ENCODE data around the gene HEPACAM.

Gene HEPACAM

DNA sequence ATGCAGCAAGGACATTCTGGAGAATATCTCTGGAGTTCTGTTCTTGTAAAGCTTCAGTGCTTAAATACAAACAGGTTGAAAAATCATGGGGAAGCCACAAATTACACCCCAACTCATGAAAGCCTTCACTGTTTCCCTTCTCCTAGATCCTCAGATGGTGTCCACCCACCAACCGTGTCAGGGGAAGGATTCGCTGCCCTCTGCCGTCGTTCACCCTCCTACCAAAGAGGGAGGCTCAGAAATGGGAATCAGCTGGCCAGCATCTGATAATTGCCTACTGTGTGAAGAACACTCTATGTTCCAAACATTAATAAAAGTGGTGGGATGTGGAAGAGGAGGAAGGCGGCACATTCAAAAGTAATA, 7.4 kb upstream of the HEPACAM start:
- no peak for DNase-seq (ENCODE audit: low spot score)

DNA sequence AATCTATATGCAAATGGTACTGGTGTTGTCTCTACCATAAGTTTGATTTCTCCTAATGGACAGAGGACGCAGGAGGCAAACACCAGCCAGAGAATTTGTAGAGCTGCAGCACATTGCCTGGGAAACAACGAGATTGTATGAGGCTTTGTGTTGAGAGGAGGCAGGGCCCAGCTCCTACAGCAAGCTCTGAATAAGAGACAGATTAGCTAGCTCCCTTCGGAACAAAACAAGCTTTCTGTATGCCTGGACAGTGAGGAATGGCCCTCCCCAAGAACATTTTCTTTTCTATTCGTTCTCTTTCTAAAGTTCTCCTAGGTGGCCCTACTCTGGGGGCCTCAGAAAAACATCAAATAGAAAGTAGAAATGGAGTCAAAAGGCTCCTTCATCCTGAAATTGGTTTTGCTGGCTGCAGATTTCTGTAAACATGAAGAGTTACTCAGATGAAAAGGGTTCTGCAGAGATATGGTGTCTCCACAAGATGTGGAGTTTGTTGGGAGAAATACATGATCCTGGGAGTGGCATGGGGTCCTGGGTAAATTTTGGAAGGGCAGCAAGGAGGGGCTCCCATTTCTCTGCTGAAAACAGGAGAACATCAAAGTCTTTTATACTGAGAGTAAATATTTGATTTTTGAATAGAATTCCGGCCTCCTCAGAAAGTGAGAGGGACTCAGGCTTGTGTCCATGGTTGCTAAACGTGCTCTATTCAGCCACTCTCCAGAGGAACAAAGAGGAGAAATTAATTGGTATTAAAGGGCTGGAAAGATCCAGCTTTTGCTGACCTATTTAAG, 6.8 kb upstream of the HEPACAM start:
- no peak for DNase-seq (ENCODE audit: low spot score)

DNA sequence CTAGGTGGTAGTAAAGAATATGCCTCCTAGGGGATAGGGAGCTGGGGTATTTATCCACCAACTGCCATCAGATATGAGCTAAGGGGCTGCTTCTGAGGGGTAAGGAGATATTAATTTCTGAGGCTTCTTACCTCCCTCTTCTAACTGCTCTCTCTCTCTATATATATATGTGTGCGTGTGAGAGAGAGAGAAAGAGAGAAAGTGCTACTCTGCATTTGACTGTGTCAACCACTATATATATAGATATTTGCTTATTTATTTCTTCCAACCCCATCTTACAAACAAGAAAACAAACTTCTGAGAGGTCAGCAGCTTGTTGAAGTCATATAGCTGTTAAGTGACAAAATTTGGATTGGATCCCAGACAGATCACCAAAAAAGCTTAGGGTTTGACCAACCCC, 5.9 kb upstream of the HEPACAM start:
- no peak for DNase-seq (ENCODE audit: low spot score)

DNA sequence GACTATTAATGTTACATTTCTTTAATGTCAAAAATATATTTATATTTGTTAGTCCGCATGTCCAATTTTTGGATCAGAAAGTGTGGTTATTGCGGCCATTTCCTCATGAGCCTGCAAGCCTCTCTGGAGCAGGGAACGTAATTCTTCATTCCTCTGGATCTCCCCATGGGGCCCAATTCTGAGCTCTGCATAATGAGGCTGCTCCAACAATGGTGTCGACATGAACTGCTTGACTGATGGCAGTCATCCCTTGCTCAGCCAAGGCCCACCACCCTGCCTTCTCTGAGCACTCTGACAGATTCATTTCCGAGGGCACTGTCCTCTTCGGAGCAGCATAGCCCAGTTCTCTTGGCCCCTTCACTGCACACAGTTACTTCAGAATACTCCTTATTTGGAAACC, 3.1 kb upstream of the HEPACAM start:
- no peak for DNase-seq (ENCODE audit: low spot score)

DNA sequence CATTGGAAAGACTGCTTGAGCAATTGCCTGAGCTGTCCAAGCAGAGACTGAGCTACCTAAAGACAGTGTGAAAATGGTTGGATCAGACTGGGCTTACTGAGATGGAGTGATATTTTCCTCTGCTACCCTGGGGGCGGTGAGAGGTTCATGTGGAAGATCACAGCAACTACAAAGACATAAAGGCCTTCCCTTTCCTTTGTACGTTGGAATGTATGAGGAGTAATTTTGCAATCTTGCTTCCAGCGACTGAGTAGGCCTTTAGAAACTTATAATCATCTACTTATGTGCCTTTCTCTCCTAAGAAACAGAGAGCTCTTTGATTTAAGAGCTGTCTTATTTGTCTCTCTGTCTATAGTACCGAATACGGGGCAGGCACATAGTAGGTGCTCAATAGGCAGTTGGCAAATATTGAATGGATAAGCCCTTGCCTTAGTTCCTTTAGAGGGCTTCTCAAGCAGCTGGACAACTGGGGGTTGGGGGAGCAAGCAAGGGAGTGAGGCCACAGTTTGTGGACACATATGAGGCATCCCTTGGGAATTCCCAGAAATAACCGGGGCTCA, 2.4 kb upstream of the HEPACAM start:
- no peak for DNase-seq (ENCODE audit: low spot score)

DNA sequence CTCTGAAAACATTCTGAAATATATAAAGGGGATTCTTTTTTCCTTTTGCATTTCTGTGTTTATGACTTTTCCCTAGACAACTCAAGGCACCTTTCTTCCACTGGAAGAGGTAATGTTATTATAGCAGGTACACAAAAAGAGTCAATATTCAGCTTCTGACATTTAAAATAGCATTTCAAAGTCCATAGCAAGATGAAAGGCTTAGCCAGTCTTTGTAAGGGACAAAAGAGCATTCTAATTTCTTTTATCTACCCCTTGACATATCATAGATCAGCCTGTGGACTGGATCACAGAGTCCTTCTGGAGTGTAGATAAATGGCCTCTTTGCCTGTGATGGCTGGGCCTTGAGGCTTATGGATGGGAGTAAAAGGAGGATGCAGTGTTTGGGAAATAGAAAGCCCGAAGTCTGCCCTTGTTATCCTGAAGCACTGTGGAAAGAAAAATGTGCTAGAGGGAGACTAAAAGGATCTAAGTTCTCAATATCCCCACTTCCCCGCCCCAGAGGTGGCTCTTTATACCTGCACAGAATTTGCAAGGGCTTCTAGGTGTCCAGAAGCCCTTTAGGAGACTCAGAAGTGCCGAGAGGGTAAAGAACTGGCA, 1.6 kb upstream of the HEPACAM start:
- DNase-seq (ENCODE audit: low spot score): no peak

DNA sequence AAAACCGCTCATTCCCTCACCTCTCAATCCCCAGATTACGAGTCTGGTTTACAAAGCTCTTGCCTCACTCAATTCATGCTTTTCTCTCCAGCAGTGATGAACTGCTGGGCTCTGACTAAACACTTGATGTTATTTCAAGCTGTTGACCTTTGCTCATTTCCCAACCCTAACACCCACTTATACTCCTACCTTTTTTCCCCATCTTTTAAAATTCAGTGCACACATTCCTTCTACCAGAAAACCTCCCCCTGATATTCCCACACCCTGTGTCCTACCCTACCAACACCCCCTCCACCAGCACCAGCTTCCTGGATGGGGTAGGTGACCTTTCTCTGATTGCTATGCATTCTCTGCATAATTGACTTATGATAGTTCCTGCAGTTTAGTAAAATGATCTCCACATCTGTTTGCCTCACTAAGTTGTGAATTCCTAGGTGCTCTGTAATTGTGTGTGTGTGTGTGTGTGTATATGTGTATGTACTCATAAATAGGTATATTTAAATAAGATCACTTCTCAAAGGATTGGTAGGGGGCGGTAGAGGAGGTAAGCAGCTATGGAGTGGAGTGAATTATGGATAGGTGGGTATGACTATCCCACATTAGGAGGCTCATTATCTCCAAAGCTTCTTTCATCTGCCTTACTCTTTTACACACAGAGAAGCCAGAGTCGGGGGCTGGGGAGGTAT, 842 bp downstream of the HEPACAM start:
- DNase-seq (ENCODE audit: low spot score): no peak

DNA sequence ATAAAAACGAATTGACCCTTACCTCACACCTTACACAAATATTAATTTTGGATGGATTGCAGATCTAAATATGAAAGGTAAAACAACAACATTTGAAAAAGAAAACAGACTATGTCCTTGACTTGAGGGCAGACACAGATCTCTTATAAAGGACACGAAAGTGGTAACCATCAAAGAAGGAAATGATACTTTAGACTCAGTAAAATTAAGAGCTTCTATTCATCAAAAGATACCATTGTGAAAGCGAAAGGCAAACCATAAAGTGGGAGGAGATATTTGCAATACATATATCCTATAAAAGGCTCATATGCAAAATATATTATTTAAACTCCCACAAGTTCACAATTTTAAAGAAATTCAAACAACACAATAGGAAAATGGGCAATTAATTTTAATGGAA, 5.0 kb downstream of the HEPACAM start:
- DNase-seq (ENCODE audit: low spot score): no peak

DNA sequence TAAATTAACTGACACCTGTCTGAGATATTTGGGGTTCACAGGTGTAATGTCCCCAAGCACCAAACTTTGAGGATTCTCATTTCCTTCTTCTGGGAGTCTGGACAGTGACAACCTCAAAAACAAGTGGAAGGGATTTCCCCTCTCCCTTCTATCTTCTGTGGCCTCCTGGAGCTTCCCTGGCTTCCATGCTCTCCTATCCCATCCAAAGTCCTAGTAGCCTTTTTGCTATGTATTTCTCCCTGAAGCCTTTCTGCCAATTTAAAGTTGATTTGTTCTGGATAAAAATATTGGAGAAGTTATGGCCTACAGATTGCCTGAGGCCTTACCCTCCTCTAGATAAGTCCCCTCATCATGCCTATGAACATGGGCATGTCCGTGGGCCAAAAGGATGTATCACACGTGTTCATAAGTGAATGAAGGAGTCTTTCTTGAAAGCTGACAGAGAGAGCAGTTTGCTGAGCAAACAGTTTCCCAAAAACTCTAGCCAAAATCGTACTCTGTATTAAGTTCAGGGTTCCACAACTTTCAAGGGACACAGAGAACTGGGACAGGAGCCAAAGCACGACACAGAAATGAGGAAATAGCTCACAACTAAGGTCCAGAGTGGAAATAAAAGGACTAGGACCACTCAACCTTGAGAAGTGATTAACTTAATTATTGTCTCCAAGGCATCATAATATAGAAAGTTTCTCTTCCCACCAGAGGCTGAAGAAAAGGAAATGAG, 6.7 kb downstream of the HEPACAM start:
- no peak for DNase-seq (ENCODE audit: low spot score)

DNA sequence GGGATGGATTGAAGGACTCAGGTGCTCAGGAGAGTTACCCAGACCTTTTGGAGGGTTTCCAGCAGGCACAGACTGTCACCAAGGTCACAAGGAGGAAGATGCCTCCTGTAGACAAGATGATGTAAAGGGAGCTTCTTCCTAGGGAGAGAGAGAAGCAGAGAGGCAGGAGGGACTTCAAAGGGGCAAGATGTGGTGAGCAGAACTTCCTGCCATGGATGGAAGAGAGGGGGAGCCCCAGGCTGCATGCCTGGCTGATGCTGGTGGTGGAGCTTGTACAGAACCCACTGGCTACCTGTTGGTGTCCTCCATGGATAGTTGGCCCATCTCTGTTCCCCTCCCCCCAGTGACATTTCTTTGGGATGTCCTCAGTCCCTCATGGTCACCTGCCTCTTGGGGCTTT, 12.6 kb downstream of the HEPACAM start:
- DNase-seq (ENCODE audit: low spot score): no peak

DNA sequence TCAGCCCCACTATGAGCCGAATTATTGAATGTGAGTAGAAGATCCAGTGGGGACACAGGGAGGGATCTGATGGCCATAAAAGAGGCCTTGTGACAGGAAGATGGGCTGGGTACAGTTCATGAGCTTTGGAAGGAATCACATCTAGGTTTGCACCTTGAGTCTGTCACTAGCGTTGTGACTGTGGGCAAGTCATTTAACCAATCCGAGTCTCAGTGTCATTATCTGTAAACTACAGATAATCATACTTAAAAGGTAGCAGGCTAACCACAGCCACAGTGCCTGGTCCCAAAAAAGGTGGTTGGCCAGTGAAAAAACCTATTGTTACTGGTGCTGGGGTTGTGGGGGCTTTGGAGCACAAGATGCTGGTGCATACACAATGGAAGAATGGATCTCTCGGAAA, 13.0 kb downstream of the HEPACAM start:
- no peak for DNase-seq (ENCODE audit: low spot score)

DNA sequence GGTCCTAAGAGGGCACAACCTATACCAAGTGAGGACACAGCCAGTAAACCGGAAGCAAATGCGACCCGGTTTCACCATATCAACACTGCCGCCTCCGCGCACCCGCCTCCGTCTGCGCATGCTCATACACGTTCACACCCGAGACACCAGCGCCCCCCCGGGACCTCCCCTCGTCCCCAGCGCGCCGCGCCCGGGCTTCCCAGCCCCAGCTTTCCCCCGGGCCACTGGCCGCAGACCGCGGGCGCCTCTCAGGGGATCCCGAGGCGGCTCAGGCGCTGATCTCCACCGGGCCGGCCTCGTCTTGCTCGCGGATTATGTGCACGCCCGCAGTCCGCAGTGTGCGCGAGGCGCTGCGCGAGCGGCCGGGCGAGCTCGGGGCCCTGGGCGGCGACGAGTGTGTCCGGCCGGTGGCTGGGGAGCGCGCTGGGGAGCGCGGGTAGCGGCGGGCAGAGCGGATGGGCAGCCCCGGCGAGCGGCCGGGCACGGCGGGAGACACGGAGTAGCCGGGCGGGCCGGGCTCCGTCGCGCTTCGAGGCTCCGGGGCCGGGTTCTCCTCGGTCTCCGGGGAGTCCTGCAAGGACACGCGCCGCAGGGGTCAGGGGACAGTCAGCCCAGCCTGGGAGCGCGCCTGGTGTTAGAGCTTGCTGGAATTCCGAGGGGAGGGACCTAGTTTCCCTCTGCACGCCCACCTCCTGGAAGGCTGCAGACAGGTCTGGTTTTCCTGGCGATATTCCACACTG, 14.8 kb downstream of the HEPACAM start:
- peak; percentile 90 for DNase-seq (ENCODE audit: low spot score)

DNA sequence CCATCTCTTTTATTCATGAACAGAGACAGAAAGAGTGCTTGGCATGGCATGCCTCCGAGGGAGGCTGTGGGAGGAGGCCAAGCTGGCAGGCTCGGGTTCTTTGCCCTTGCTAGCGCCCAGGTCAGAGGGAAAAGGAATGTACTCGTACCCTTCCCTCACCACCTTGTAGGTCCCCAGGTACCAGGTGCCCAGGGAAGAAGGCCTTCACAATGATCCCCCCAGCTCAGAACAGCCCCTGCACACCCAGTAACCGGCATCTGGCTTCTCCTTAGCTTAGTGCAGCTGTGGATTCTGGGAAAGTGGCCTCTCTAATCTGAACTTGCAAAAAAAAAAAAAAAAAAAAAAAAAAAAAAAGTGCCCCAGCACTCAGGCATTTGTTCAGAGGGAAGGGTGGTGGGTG, 15.5 kb downstream of the HEPACAM start:
- DNase-seq (ENCODE audit: low spot score): no peak

DNA sequence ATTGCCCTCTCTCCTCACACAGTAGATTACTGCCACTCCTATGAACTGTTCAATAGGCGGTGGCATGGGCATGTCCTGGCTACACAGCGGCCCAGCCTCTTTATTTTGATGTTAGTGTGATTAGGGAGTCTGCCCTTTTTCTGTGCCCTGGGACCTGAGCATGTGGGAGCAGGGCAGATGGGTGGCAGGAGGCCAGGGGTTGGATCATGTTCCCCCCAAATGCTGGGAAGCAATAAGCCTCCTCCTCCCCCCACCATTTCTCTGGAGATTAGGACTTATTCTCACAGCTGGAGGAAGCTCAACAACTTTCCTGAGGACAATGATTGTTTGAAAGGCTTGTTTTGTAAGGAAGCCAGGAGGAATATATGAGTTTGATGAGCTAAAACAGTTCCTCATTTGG, 15.9 kb downstream of the HEPACAM start:
- no peak for DNase-seq (ENCODE audit: low spot score)

DNA sequence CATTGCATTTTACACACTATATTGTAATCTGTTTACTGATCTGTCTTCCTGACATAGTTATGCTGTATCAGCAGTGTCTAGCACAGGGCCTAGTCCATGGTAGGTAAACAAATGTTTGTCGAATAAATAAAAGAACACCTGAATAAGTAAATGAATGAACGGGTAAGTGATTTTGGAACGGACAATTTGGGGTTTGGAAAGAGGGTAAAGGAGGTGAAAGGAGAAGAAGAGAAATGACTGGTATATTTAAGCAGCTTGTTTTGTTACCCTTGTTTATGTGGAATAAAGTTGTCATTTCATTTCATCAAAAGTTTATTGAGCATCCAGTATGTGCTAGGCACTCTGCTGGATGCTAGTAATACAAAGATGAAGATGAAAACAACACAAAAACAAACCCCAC, 16.9 kb downstream of the HEPACAM start, which contains the start of gene HEPN1:
TSS of gene HEPN1 (plus strand) at position 301 of the 400 bp plus-strand sequence.
- no peak for DNase-seq (ENCODE audit: low spot score)

DNA sequence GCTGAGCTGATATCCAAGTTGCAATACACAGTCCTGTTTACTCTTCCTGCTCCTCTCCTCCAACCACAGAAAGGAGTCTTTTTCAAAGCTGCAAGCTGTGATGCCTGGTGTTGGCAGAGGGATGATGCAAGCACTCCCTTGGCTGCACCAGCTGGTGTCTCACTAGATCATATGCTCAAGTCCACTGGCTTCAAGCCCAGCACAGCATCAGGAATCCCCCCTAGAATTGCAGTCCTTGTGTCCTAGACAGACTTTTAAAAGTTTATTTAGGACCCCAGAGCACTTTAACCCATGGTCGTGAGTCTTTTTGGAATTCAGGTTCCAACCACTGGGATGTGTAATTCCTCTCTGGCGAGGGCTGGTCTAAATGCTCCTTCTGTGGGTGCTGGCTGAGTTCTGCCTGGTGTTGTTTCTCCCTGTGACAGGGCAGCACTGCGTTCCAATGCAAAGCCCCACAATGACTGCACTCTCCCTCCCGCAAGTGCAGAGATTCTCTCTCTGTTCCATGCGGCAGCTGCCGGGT, 18.7 kb downstream of the HEPACAM start:
- DNase-seq (ENCODE audit: low spot score): no peak

DNA sequence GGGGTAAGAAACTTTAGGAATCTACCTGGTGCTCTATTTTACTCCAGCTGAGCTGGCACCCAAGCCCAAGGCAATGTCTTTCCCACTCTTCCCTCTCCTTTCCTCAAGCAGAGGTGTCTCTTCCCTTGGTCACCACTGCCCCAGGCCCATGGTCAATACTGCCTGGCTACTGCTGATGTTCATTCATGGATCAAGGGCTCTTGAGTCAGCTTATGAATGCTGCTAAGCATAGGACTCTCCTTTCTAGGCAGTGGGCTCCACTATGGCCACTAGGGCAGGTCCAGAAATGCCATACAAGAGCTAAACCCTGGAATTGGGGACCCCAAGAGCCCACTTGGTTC, 19.5 kb downstream of the HEPACAM start:
- no peak for DNase-seq (ENCODE audit: low spot score)

DNA sequence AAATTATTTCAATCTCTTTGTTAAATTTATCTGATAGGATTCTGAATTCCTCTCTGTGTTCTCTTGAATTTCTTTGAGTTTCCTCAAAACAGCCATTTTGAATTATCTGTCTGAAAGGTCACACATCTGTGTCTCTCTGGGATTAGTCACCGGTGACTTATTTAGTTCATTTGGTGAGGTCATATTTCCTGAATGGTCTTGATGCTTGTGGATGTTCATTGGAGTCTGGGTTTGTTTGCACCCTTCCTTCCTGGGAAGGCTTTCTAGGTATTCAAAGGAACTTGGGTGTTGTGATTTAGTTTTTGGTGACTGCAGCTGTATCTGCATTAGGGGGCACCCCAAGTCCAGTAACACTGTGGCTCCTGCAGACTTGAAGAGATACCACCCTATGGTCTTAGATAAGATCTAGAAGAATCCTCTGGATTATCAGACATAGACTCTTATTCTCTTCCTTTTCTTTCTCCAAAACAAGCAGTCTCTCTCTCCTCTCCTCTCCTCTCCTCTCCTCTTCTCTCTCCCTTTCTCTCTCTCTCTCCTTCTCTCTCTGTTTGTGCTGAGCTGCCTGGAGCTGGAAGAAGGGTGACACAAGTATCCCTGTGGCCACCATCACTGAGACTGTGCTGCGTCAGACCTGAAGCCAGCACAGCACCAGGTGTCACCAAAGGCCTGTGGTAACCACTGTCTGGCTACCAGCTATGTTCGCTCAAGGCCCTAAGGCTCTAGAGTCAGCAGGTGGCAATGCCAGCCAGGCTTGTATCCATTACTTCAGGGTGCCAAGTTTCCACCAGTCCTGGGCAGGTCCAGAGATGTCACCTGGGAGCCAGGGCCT, 20.1 kb downstream of the HEPACAM start:
- no peak for DNase-seq (ENCODE audit: low spot score)

DNA sequence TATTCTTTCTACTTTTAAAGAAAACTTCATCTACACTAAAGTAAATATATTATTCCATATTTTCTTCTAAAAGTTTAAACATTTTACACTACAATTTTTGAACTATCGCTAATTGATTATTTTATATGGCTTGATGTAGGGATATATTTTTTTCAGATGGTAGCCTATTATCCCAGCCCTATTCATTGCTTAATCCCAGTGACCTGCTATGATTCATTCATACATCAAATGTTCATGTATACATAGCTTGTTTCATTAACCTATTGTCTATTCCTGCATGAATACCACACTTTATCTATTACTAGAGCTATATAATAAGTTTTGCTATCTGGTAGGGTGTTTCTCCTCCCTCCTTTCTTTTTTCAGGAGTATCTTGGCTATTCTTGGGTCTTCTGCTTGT, 33.2 kb downstream of the HEPACAM start:
- DNase-seq (ENCODE audit: low spot score): no peak

DNA sequence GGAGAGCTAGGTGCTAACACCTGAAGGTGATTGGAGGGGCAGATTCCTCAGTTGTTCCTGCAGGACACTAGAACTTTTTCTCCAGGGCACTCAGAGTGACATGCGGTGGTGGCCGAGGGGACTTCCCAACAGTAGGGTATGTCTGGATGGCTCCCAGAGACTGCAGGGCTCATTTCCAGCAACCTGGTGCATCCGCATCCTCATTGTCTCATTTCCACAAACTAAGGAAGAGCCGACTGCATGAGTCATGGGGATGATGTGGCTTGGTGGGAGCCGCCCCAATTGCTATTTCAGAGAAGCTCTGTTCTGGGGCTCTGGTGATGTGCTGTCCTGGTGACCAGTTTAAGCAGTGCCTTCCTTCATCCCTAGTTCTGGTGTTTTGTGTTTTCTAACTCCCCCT, 35.4 kb downstream of the HEPACAM start:
- DNase-seq (ENCODE audit: low spot score): no peak

Data from germinal center (tissue), 1 donor.